ENCODE measurements around the gene KDELR3. TPM values are rescaled to one million over a fixed set of nuclear protein-coding genes. Genes with fewer than 3 reads are reported as not detected.

Gene KDELR3
- total and polyA plus RNA-seq, 2 of the 8 experiments (the other 6 are each of a cell fraction or from before 2014, with no cell fraction given), result 7.9 to 13.0 TPM

DNA sequence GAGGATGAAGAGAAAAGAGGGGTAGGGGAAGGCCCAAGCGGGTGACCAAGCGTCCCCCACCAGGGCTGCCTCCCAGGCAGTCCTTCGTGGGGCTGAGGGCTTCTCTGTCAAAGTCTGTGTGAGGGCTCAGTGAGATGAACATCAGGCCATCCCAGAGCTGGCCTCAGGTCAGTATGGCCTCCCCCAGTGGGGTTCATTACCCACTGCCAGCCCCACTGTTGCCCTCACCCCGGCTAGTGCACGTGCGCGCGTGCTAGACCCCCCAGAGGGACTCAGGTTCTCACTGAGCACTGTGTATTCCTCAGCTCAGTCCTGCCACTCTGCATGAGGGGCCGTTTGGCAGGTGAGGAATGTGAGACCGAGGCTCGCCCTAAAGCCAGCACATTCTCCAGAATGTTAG lies 3.3 kb downstream of the KDELR3 start:
- H2AFZ ChIP-seq (ENCODE audit: low read length), result no peak overlapping the region
- TF ChIP-seq MAFK (IDR thresholded peaks at IDR 0.05; ENCODE audit: low read depth, low read length), result no peak
- no peak for TF ChIP-seq SUZ12 (IDR thresholded peaks at IDR 0.05; ENCODE audit: low read length)
- TF ChIP-seq, protein P1, sequence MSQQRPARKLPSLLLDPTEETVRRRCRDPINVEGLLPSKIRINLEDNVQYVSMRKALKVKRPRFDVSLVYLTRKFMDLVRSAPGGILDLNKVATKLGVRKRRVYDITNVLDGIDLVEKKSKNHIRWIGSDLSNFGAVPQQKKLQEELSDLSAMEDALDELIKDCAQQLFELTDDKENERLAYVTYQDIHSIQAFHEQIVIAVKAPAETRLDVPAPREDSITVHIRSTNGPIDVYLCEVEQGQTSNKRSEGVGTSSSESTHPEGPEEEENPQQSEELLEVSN (IDR thresholded peaks at IDR 0.05), result no peak
- TF ChIP-seq RAD21 (IDR thresholded peaks at IDR 0.05 in 1 of 2, conservative IDR thresholded peaks at IDR 0.05 in 1 of 2; ENCODE audit: low read depth in 2 of 2, low read length in 2 of 2), result no peak
- no peak for TF ChIP-seq JUN (IDR thresholded peaks at IDR 0.05; ENCODE audit: low read depth, low read length)
- no peak for TF ChIP-seq HDAC6 (IDR thresholded peaks at IDR 0.05; ENCODE audit: low read depth, low read length)
- TF ChIP-seq SIX5 (IDR thresholded peaks at IDR 0.05; ENCODE audit: low read depth, low read length), result no peak

More for the DNA sequence above, 3.3 kb downstream of the KDELR3 start:
- Histone ChIP-seq H3K23ac (ENCODE audit: insufficient read length) (no peak overlapping the region), H4K5ac (ENCODE audit: insufficient read length, low read depth, low read length) (no peak overlapping the region), H2BK15ac (ENCODE audit: low read length) (no peak overlapping the region), H3K9ac (replicated peaks in 1 of 4; ENCODE audit: extremely low read depth in 1 of 4, low read depth in 3 of 4, low read length in 3 of 4) (no peak overlapping the region), H2BK5ac (ENCODE audit: low read depth, low read length) (no peak overlapping the region), H3K79me1 (ENCODE audit: low read depth, low read length) (no peaks in the 10 kb centered on the region), H4K8ac (ENCODE audit: extremely low read depth, insufficient read depth, low read length) (peak overlapping the region; percentile 51; the same call in 1 of the 2 replicates), H3K79me2 (ENCODE audit: control insufficient read depth in 1 of 2, insufficient read depth in 2 of 2, low read length in 2 of 2) (no peaks in the 10 kb centered on the region), H3K4me2 (ENCODE audit: insufficient read depth in 1 of 2, low read depth in 2 of 2, low read length in 2 of 2) (no peak overlapping the region), H3K4ac (replicated peaks; ENCODE audit: insufficient read length, low read depth, low read length) (no peak overlapping the region), H3K14ac (ENCODE audit: insufficient read length) (no peak overlapping the region), H2BK120ac (replicated peaks; ENCODE audit: low read depth, low read length) (no peak overlapping the region), H2BK12ac (ENCODE audit: low read depth, low read length) (no peak overlapping the region), H3K18ac (ENCODE audit: extremely low read depth, low read length) (no peak overlapping the region), H3K4me1 (replicated peaks in 1 of 4; ENCODE audit: control insufficient read depth in 3 of 4, insufficient read depth in 4 of 4, low read length in 3 of 4) (peaks cover 0 to 9% (median 5%) of the 10 kb centered on the region in 4 experiments; a peak in 4 of 7 replicates), H3K36me3 (ENCODE audit: control insufficient read depth in 2 of 4, insufficient read depth in 4 of 4, low read length in 3 of 4) (no peaks in the 10 kb centered on the region), H3K4me3 (ENCODE audit: extremely low read depth in 1 of 4, insufficient read depth in 2 of 4, low read depth in 3 of 4, low read length in 4 of 4) (no peak overlapping the region), H2AK5ac (ENCODE audit: low read depth, low read length) (no peak overlapping the region), H3K27me3 (replicated peaks in 1 of 4; ENCODE audit: control insufficient read depth in 3 of 4, extremely low read depth in 1 of 4, insufficient read depth in 3 of 4, low read length in 3 of 4) (peaks cover 0 to 24% (median 12%) of the 10 kb centered on the region in 4 experiments; a peak in 6 of 7 replicates), H4K91ac (replicated peaks; ENCODE audit: insufficient read length, low read length) (no peak overlapping the region), H2BK20ac (ENCODE audit: low read length) (no peak overlapping the region), H3K9me3 (ENCODE audit: insufficient read depth in 2 of 2, low read depth in 1 of 2, low read length in 1 of 2) (no peaks in the 10 kb centered on the region), H4K20me1 (replicated peaks in 1 of 2; ENCODE audit: control insufficient read depth in 1 of 2, insufficient read depth in 2 of 2, low read length in 2 of 2) (no peaks in the 10 kb centered on the region), H3K56ac (replicated peaks; ENCODE audit: insufficient read length, low read depth, low read length) (no peak overlapping the region), H3K27ac (ENCODE audit: low read depth, low read length) (no peak overlapping the region), H3K23me2 (ENCODE audit: low read depth, low read length) (peaks cover 9% of the 10 kb centered on the region; the same call in 1 of the 2 replicates)
- no peak for FAIRE-seq
- 88% methylated on average over 11 of the region's 11 CpGs; no CpG with 5 or more reads in 1 of the 2 experiments for WGBS, 2 experiments (ENCODE audit: extremely low coverage in 1 of 2, insufficient coverage in 1 of 2, insufficient read length in 1 of 2, insufficient replicate concordance in 2 of 2, low coverage in 1 of 2, low lambda C conversion rate in 2 of 2, missing lambda C conversion rate in 1 of 2)
- no peak for DNase-seq (ENCODE audit: low read depth in 1 of 2, low spot score in 2 of 2)
- POLR2A ChIA-PET (ENCODE audit: partially characterized antibody), result interaction anchor here (0.7 to 40.8 kb wide), 3 partner anchors 16 to 133 kb away, joined by 3 to 1102 read pairs (median 3); no protein-coding TSS in a partner anchor
- CTCF ChIA-PET (ENCODE audit: partially characterized antibody), result interaction anchor here (1.0 to 1.8 kb wide), 4 partner anchors 18 to 58 kb away, joined by 3 to 5 read pairs (median 3); no protein-coding TSS in a partner anchor
